ENCODE data around the gene RNF222.
A peak's percentile ranks its signal among the peaks of the same experiment; 100 is the strongest.
"Not testable (repeated sequence)": the region's sequence is repeated elsewhere in the genome, so short reads cannot be mapped to it uniquely, and the experiment has no call there.

Gene RNF222

GRCh38 chr17:8362651-8363332 is 34.8 kb downstream of the RNF222 start:
- Histone ChIP-seq H3K9me3 (ENCODE audit: control insufficient read depth, low read length) (no peaks in the 10 kb centered on the region), H3K4me3 (ENCODE audit: low read length) (no peak overlapping the region), H3K9ac (ENCODE audit: low read length) (no peak overlapping the region), H3K27me3 (replicated peaks; ENCODE audit: control insufficient read depth, insufficient read depth, low read length) (no peaks in the 10 kb centered on the region), H3K36me3 (ENCODE audit: control insufficient read depth, insufficient read depth, low read length, severe bottlenecking) (no peaks in the 10 kb centered on the region), H3K4me1 (ENCODE audit: control insufficient read depth, insufficient read depth, low read length) (peaks cover 42% of the 10 kb centered on the region)
- no peak for DNase-seq (ENCODE audit: low read depth)

GRCh38 chr17:8360751-8361150 is 36.9 kb downstream of the RNF222 start:
- DNase-seq (ENCODE audit: low read depth), result no peak
- Histone ChIP-seq H3K9ac (ENCODE audit: low read length) (no peak overlapping the region), H3K4me1 (ENCODE audit: control insufficient read depth, insufficient read depth, low read length) (peaks cover 34% of the 10 kb centered on the region), H3K9me3 (ENCODE audit: control insufficient read depth, low read length) (no peaks in the 10 kb centered on the region), H3K36me3 (ENCODE audit: control insufficient read depth, insufficient read depth, low read length, severe bottlenecking) (no peaks in the 10 kb centered on the region), H3K4me3 (ENCODE audit: low read length) (no peak overlapping the region), H3K27me3 (replicated peaks; ENCODE audit: control insufficient read depth, insufficient read depth, low read length) (no peaks in the 10 kb centered on the region)

DNA sequence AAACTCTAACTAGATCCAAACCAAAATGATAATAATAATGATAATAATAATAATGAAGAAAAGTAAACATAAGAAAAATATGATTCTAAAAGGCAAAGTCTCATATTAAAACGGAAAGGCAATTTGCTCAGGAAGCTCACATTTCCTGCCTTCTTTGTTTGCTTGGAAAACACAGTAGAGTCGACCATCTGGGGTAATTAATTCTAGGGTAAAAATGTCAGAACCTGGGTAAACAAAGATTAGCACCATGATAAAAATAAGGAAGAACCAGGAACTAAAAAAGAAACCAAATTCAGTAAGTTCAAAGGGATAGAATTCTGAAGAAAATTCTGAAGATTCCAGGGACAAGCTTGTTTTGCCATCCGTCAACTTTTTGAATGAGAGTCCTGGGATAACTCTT is 37.4 kb downstream of the RNF222 start:
- no peak for DNase-seq (ENCODE audit: low read depth)
- Histone ChIP-seq H3K4me1 (ENCODE audit: control insufficient read depth, insufficient read depth, low read length) (peaks cover 30% of the 10 kb centered on the region), H3K9ac (ENCODE audit: low read length) (no peak overlapping the region), H3K36me3 (ENCODE audit: control insufficient read depth, insufficient read depth, low read length, severe bottlenecking) (no peaks in the 10 kb centered on the region), H3K9me3 (ENCODE audit: control insufficient read depth, low read length) (no peaks in the 10 kb centered on the region), H3K4me3 (ENCODE audit: low read length) (peak overlapping the region; percentile 48), H3K27me3 (replicated peaks; ENCODE audit: control insufficient read depth, insufficient read depth, low read length) (no peaks in the 10 kb centered on the region)

GRCh38 chr17:8359769-8360168 is 37.9 kb downstream of the RNF222 start:
- Histone ChIP-seq H3K4me1 (ENCODE audit: control insufficient read depth, insufficient read depth, low read length) (peaks cover 25% of the 10 kb centered on the region), H3K4me3 (ENCODE audit: low read length) (peak overlapping the region; percentile 48), H3K27me3 (replicated peaks; ENCODE audit: control insufficient read depth, insufficient read depth, low read length) (no peaks in the 10 kb centered on the region), H3K9me3 (ENCODE audit: control insufficient read depth, low read length) (no peaks in the 10 kb centered on the region), H3K36me3 (ENCODE audit: control insufficient read depth, insufficient read depth, low read length, severe bottlenecking) (no peaks in the 10 kb centered on the region), H3K9ac (ENCODE audit: low read length) (no peak overlapping the region)
- DNase-seq (ENCODE audit: low read depth), result peak; percentile 77

GRCh38 chr17:8357910-8358309 is 39.7 kb downstream of the RNF222 start:
- Histone ChIP-seq H3K9me3 (ENCODE audit: control insufficient read depth, low read length) (no peaks in the 10 kb centered on the region), H3K27me3 (replicated peaks; ENCODE audit: control insufficient read depth, insufficient read depth, low read length) (no peaks in the 10 kb centered on the region), H3K36me3 (ENCODE audit: control insufficient read depth, insufficient read depth, low read length, severe bottlenecking) (no peaks in the 10 kb centered on the region), H3K4me3 (ENCODE audit: low read length) (no peak overlapping the region), H3K9ac (ENCODE audit: low read length) (no peak overlapping the region), H3K4me1 (ENCODE audit: control insufficient read depth, insufficient read depth, low read length) (peaks cover 21% of the 10 kb centered on the region)
- DNase-seq (ENCODE audit: low read depth), result no peak

GRCh38 chr17:8354236-8354635 is 43.4 kb downstream of the RNF222 start:
- Histone ChIP-seq H3K9me3 (ENCODE audit: control insufficient read depth, low read length) (no peaks in the 10 kb centered on the region), H3K4me1 (ENCODE audit: control insufficient read depth, insufficient read depth, low read length) (peaks cover 4% of the 10 kb centered on the region), H3K27me3 (replicated peaks; ENCODE audit: control insufficient read depth, insufficient read depth, low read length) (no peaks in the 10 kb centered on the region), H3K36me3 (ENCODE audit: control insufficient read depth, insufficient read depth, low read length, severe bottlenecking) (no peaks in the 10 kb centered on the region), H3K4me3 (ENCODE audit: low read length) (no peak overlapping the region), H3K9ac (ENCODE audit: low read length) (no peak overlapping the region)
- DNase-seq (ENCODE audit: low read depth), result no peak

- no peak for DNase-seq (ENCODE audit: low read depth)
Observed at GRCh38 chr17:8353736-8354135, 43.9 kb downstream of the RNF222 start.

GRCh38 chr17:8350339-8350738 is 47.3 kb downstream of the RNF222 start:
- H3K4me3 ChIP-seq (ENCODE audit: low read length), result no peak overlapping the region
- H3K9me3 ChIP-seq (ENCODE audit: control insufficient read depth, low read length), result no peaks in the 10 kb centered on the region
- H3K9ac ChIP-seq (ENCODE audit: low read length), result no peak overlapping the region
- no peak for DNase-seq (ENCODE audit: low read depth)
- no peaks in the 10 kb centered on the region for H3K4me1 ChIP-seq (ENCODE audit: control insufficient read depth, insufficient read depth, low read length)
- H3K36me3 ChIP-seq (ENCODE audit: control insufficient read depth, insufficient read depth, low read length, severe bottlenecking), result no peaks in the 10 kb centered on the region
- peaks cover 15% of the 10 kb centered on the region for H3K27me3 ChIP-seq (replicated peaks; ENCODE audit: control insufficient read depth, insufficient read depth, low read length)

More at GRCh38 chr17:8353736-8354135, 43.9 kb downstream of the RNF222 start:
- Histone ChIP-seq H3K4me1 (ENCODE audit: control insufficient read depth, insufficient read depth, low read length) (peaks cover 4% of the 10 kb centered on the region), H3K27me3 (replicated peaks; ENCODE audit: control insufficient read depth, insufficient read depth, low read length) (no peaks in the 10 kb centered on the region), H3K36me3 (ENCODE audit: control insufficient read depth, insufficient read depth, low read length, severe bottlenecking) (no peaks in the 10 kb centered on the region), H3K4me3 (ENCODE audit: low read length) (no peak overlapping the region), H3K9me3 (ENCODE audit: control insufficient read depth, low read length) (no peaks in the 10 kb centered on the region), H3K9ac (ENCODE audit: low read length) (no peak overlapping the region)

GRCh38 chr17:8347001-8347400 is 50.6 kb downstream of the RNF222 start:
- H3K4me3 ChIP-seq (ENCODE audit: low read length); H3K9me3 ChIP-seq (ENCODE audit: control insufficient read depth, low read length); H3K9ac ChIP-seq (ENCODE audit: low read length); H3K4me1 ChIP-seq (ENCODE audit: control insufficient read depth, insufficient read depth, low read length); DNase-seq (ENCODE audit: low read depth); H3K36me3 ChIP-seq (ENCODE audit: control insufficient read depth, insufficient read depth, low read length, severe bottlenecking): not testable (repeated sequence)
- peaks cover 19% of the 10 kb centered on the region for H3K27me3 ChIP-seq (replicated peaks; ENCODE audit: control insufficient read depth, insufficient read depth, low read length)

DNA sequence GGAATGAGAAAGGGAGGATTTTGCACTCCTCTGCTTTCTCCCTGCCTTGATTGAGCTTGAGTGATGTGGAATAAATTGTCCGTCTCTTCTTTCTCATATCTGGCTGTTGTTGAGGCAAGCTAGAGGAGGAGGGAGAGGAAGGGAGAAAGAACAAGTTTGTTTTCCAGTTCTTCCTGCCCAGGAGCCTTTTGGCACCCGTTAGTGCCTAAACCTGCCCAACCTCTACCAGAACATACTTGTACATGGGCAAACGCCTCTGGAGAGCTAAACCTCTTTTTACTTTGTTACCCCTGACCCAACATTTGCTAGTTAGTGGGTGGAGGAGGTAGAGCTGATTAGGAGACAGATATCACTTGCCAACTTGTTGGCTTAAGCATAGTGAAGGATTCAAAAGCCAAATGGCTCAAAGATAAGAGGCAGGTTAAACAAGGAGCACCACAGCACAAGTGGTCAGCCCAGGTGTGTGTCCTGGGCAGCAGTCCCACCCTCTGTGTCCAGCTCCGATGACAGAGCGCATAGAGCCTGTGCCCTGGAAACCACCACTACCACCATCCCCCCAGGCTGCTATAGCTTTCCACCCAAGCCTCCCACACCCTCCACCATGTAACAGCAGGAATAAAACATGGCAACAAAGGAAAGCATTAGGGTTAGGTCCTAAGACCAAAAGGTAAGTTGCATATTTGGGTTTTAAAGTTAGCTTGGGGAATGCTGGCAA is 51.5 kb downstream of the RNF222 start:
- no peak overlapping the region for H3K4me3 ChIP-seq (ENCODE audit: low read length)
- H3K27me3 ChIP-seq (replicated peaks; ENCODE audit: control insufficient read depth, insufficient read depth, low read length), result peaks cover 19% of the 10 kb centered on the region

DNA sequence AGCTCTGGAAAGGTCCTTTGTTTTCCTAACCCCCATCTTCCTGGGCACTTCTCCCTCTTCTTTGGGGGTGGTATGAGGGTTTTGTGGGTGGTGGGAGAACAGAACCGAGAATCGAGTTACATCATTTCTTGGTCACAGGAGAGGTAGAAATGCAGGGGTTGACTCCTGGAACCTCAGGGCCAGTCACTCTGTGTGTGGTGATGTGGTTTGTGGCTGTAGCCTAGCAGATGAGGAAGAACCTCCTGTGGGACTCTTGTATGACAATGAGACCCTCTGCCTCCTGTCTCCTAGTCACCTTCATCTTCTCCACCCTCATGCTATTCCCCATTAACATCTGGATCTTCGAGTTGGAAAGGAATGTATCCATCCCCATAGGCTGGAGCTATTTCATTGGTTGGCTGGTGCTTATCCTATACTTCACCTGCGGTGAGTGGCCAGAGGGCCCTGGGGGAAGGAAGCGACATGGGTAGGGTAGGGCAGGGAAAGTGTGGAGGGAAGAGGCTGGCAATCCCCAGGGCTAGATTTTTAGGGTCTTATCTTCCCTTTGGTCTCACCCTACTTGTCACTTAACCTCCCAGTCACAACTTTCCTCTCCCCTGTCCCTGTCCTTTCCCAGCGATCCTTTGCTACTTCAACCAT is 52.5 kb downstream of the RNF222 start:
- Histone ChIP-seq H3K4me1 (ENCODE audit: control insufficient read depth, insufficient read depth, low read length) (no peaks in the 10 kb centered on the region), H3K27me3 (replicated peaks; ENCODE audit: control insufficient read depth, insufficient read depth, low read length) (peaks cover 19% of the 10 kb centered on the region), H3K9me3 (ENCODE audit: control insufficient read depth, low read length) (no peaks in the 10 kb centered on the region), H3K36me3 (ENCODE audit: control insufficient read depth, insufficient read depth, low read length, severe bottlenecking) (no peaks in the 10 kb centered on the region), H3K9ac (ENCODE audit: low read length) (no peak overlapping the region), H3K4me3 (ENCODE audit: low read length) (no peak overlapping the region)
- no peak for DNase-seq (ENCODE audit: low read depth)

More for the DNA sequence above, 51.5 kb downstream of the RNF222 start:
- H3K4me1 ChIP-seq (ENCODE audit: control insufficient read depth, insufficient read depth, low read length), result no peaks in the 10 kb centered on the region
- no peak overlapping the region for H3K9ac ChIP-seq (ENCODE audit: low read length)
- DNase-seq (ENCODE audit: low read depth), result no peak
- H3K36me3 ChIP-seq (ENCODE audit: control insufficient read depth, insufficient read depth, low read length, severe bottlenecking), result no peaks in the 10 kb centered on the region
- H3K9me3 ChIP-seq (ENCODE audit: control insufficient read depth, low read length), result no peaks in the 10 kb centered on the region

All from adipocyte (in vitro differentiated cells).